ENCODE results near the gene PLSCR2. TPM values are rescaled to one million over a fixed set of nuclear protein-coding genes. Genes with fewer than 3 reads are reported as not detected.

The PLSCR2 gene
- total RNA-seq, 3 donors from 2014 or later (not counting 1 experiment from before 2014, with no cell fraction given) = 0.38 TPM; not detected in 2

GRCh38 chr3:146407956-146408355 is 61.4 kb downstream of the PLSCR2 start:
- Histone ChIP-seq H3K36me3 (ENCODE audit: control insufficient read depth, insufficient read depth, low read length) (no peaks in the 10 kb centered on the region), H3K27ac (ENCODE audit: low read length) (no peak overlapping the region), H3K27me3 (ENCODE audit: control insufficient read depth, insufficient read depth, low read length) (no peaks in the 10 kb centered on the region), H3K9me3 (ENCODE audit: control insufficient read depth, insufficient read depth, low read length) (peaks cover 5% of the 10 kb centered on the region), H3K4me1 (ENCODE audit: control insufficient read depth, insufficient read depth, low read length) (no peaks in the 10 kb centered on the region), H3K4me3 (ENCODE audit: low read length) (no peak overlapping the region)
- DNase-seq (no peak), ATAC-seq (no peak)
- no peak overlapping the region for H3K27ac Mint-ChIP-seq
- H3K4me3 Mint-ChIP-seq = no peak overlapping the region
- no peak for TF ChIP-seq CTCF (IDR thresholded peaks at IDR 0.05)
- H3K36me3 Mint-ChIP-seq = peaks cover 8% of the 10 kb centered on the region
- WGBS (ENCODE audit: insufficient coverage) = 85% methylated on average over 7 of the region's 7 CpGs
- H3K9me3 Mint-ChIP-seq = peaks cover 2 to 12% of the 10 kb centered on the region in 2 donors
- intact Hi-C loops (cut with micrococcal nuclease) = no loop called here
- no peaks in the 10 kb centered on the region for H3K27me3 Mint-ChIP-seq (ENCODE audit: low read depth in 2 of 2)
- no peaks in the 10 kb centered on the region for H3K4me1 Mint-ChIP-seq

GRCh38 chr3:146404436-146404835 is 64.9 kb downstream of the PLSCR2 start:
- DNase-seq (no peak), ATAC-seq (no peak)
- H3K27me3 Mint-ChIP-seq (ENCODE audit: low read depth in 2 of 2) = no peaks in the 10 kb centered on the region
- H3K4me3 Mint-ChIP-seq = no peak overlapping the region
- no peaks in the 10 kb centered on the region for H3K36me3 Mint-ChIP-seq
- H3K4me3 ChIP-seq (ENCODE audit: low read length) = no peak overlapping the region
- no peaks in the 10 kb centered on the region for H3K27me3 ChIP-seq (ENCODE audit: control insufficient read depth, insufficient read depth, low read length)
- peaks cover 0 to 11% of the 10 kb centered on the region in 2 donors for H3K9me3 Mint-ChIP-seq
- no peak for TF ChIP-seq CTCF (IDR thresholded peaks at IDR 0.05)
- H3K4me1 Mint-ChIP-seq = no peaks in the 10 kb centered on the region
- no peak overlapping the region for H3K27ac Mint-ChIP-seq
- intact Hi-C loops (cut with micrococcal nuclease) = no loop called here
- no peak overlapping the region for H3K27ac ChIP-seq (ENCODE audit: low read length)
- H3K36me3 ChIP-seq (ENCODE audit: control insufficient read depth, insufficient read depth, low read length) = no peaks in the 10 kb centered on the region
- H3K9me3 ChIP-seq (ENCODE audit: control insufficient read depth, insufficient read depth, low read length) = no peaks in the 10 kb centered on the region
- H3K4me1 ChIP-seq (ENCODE audit: control insufficient read depth, insufficient read depth, low read length) = no peaks in the 10 kb centered on the region

- H3K4me3 ChIP-seq (ENCODE audit: low read length) = no peak overlapping the region
- no peaks in the 10 kb centered on the region for H3K9me3 ChIP-seq (ENCODE audit: control insufficient read depth, insufficient read depth, low read length)
- Mint-ChIP-seq H3K9me3 (peaks cover 0 to 11% of the 10 kb centered on the region in 2 donors), H3K36me3 (no peaks in the 10 kb centered on the region), H3K4me3 (no peak overlapping the region), H3K27ac (no peak overlapping the region), H3K4me1 (no peaks in the 10 kb centered on the region), H3K27me3 (ENCODE audit: low read depth in 2 of 2) (no peaks in the 10 kb centered on the region)
- ATAC-seq = no peak
- no peak for DNase-seq
- H3K27me3 ChIP-seq (ENCODE audit: control insufficient read depth, insufficient read depth, low read length) = no peaks in the 10 kb centered on the region
- intact Hi-C loops (cut with micrococcal nuclease) = no loop called here
- no peaks in the 10 kb centered on the region for H3K4me1 ChIP-seq (ENCODE audit: control insufficient read depth, insufficient read depth, low read length)
- no peak for TF ChIP-seq CTCF (IDR thresholded peaks at IDR 0.05)
- WGBS (ENCODE audit: insufficient coverage) = 84% methylated on average over 3 of the region's 3 CpGs
- H3K27ac ChIP-seq (ENCODE audit: low read length) = no peak overlapping the region
- H3K36me3 ChIP-seq (ENCODE audit: control insufficient read depth, insufficient read depth, low read length) = no peaks in the 10 kb centered on the region
Measured at GRCh38 chr3:146403792-146404191, 65.6 kb downstream of the PLSCR2 start.

- no peak overlapping the region for H3K27ac Mint-ChIP-seq
Measured at GRCh38 chr3:146396792-146397191, 72.6 kb downstream of the PLSCR2 start.

More at GRCh38 chr3:146396792-146397191, 72.6 kb downstream of the PLSCR2 start:
- Mint-ChIP-seq H3K4me3 (no peak overlapping the region), H3K36me3 (no peaks in the 10 kb centered on the region), H3K4me1 (peaks cover 0 to 9% of the 10 kb centered on the region in 2 donors), H3K27me3 (ENCODE audit: low read depth in 2 of 2) (no peaks in the 10 kb centered on the region), H3K9me3 (peaks cover 0 to 3% of the 10 kb centered on the region in 2 donors)
- ATAC-seq (peak in 1 of 3 donors; percentile 41), DNase-seq (no peak)
- H3K27me3 ChIP-seq (ENCODE audit: control insufficient read depth, insufficient read depth, low read length) = no peaks in the 10 kb centered on the region
- TF ChIP-seq CTCF (IDR thresholded peaks at IDR 0.05) = no peak
- H3K9me3 ChIP-seq (ENCODE audit: control insufficient read depth, insufficient read depth, low read length) = no peaks in the 10 kb centered on the region
- 40% methylated on average over 3 of the region's 4 CpGs for WGBS (ENCODE audit: insufficient coverage)
- H3K36me3 ChIP-seq (ENCODE audit: control insufficient read depth, insufficient read depth, low read length) = no peaks in the 10 kb centered on the region
- H3K4me3 ChIP-seq (ENCODE audit: low read length) = no peak overlapping the region
- H3K27ac ChIP-seq (ENCODE audit: low read length) = no peak overlapping the region
- intact Hi-C loops (cut with micrococcal nuclease) = no loop called here
- H3K4me1 ChIP-seq (ENCODE audit: control insufficient read depth, insufficient read depth, low read length) = no peaks in the 10 kb centered on the region
